Right atrium auricular region (tissue), 2 donors: ENCODE data around the gene FAM83F. TPM values are rescaled to one million over a fixed set of nuclear protein-coding genes. Genes with fewer than 3 reads are reported as not detected.

Experiments used
- DNase-seq: peaks from one replicate; pipeline ENCODE4 v3.0.0-alpha.2; 2019; ENCODE audit warnings: low spot score
- H3K27ac ChIP-seq, 2 donors: fragments of 200-600 bp; sonication (generic); 1 replicate in 1 of 2; 2 replicates in 1 of 2; pipeline ENCODE4 v1.5.1; 2016 to 2019
- H3K27me3 ChIP-seq, 2 donors: fragments of 200-600 bp; sonication (generic); one replicate each; pipeline versions ENCODE4 v1.5.1 to v1.6.0; 2017 to 2019
- H3K36me3 ChIP-seq: fragments of 200-600 bp; sonication (generic); one replicate; pipeline ENCODE4 v1.5.1; 2016
- H3K4me1 ChIP-seq, 2 donors: fragments of 200-600 bp; sonication (generic); one replicate each; pipeline versions ENCODE4 v1.5.1 to v1.6.0; 2017 to 2019
- H3K4me3 ChIP-seq, 2 donors: fragments of 200-600 bp; sonication (generic); 1 replicate in 1 of 2; 2 replicates in 1 of 2; pipeline ENCODE4 v1.5.1; 2017 to 2019; ENCODE audit warnings: mild to moderate bottlenecking in 1 of 2, moderate library complexity in 1 of 2
- H3K9me3 ChIP-seq, 2 donors: fragments of 200-600 bp; sonication (generic); one replicate each; pipeline ENCODE4 v1.5.1; 2019
- total RNA-seq, 2 donors: library from RNA; depleted of rRNA; stranded (reverse); fragments of >200 nt; gene quantifications; one replicate each; pipeline ENCODE4 v1.1.0, GENCODE V29; 2016
- TF ChIP-seq, protein P1 (sequence below), 2 donors: fragments of 200-600 bp; sonication (generic); IDR thresholded peaks; one replicate each; pipeline ENCODE4 v1.5.1; 2019; ENCODE audit warnings: antibody characterized with exemption in 2 of 2

FAM83F gene
- total RNA-seq, 2 donors from 2014 or later: 4.4 to 4.6 TPM

DNA sequence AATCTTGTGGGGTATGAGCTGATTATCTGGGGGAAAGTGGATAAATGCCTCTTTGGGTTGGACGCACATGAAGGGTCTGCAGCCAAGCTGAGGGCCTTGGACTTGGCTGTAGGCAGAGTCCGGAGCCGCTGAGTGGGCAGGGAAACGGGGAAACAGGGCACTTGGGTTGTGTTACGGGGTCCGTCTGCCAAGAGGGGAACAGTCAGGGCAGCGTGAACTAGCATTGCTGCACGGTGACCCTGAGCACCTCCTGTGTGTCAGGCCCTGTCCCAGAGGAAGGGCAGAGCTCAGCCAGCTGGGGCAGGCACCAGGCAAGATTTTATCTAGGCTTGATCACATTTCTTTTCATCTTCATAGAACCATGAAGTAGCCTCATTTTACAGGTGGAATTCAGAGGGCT is 11.9 kb downstream of the FAM83F start:
- H3K27me3 ChIP-seq: no peaks in the 10 kb centered on the region
- no peak overlapping the region for H3K4me3 ChIP-seq
- H3K9me3 ChIP-seq: no peaks in the 10 kb centered on the region

DNA sequence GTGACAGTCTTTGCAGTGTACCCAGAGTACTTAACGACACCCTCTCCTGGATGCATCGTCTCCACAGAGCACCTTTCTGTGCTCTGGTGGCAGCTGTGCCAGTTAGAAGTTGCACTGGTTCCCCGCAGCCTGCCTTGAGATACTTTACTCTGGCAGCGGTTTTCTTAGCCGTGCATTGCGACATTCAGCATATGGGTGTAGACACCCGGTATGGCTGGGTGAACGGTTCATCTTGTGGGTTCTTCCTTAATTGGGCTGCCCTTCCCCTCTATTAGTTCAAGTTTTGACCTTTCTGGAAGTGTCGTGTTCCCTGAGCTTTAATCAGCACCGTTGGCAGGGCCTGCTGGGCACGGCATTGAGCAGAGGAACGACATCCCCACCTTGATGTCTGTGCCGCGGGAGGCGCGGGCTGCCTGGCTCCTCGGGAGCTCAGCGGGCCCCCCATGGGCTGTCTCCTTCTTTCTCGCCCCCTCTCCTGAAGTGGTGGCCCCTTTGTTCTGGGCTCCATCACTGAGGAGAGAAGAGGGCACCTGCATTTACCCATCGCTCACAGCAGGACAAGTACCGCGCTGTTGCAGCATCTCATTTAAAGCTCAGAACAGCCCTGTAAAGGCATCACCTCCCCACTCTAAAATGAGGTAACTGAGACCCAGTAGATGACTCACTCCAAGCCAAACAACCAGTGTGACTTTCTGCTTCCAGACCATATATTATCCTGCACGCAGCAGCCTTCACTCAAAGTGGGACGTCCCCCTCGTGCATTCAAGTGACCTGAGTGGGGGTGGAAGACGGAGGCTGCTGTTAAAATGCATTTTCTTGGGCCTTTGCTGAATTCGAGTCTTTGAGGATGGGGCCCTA is 13.3 kb downstream of the FAM83F start:
- Histone ChIP-seq H3K4me1 (peaks cover 0 to 12% of the 10 kb centered on the region in 2 donors), H3K36me3 (no peaks in the 10 kb centered on the region), H3K27me3 (no peaks in the 10 kb centered on the region), H3K4me3 (no peak overlapping the region), H3K9me3 (no peaks in the 10 kb centered on the region), H3K27ac (no peak overlapping the region)
- no peak for DNase-seq
- TF ChIP-seq, protein P1, sequence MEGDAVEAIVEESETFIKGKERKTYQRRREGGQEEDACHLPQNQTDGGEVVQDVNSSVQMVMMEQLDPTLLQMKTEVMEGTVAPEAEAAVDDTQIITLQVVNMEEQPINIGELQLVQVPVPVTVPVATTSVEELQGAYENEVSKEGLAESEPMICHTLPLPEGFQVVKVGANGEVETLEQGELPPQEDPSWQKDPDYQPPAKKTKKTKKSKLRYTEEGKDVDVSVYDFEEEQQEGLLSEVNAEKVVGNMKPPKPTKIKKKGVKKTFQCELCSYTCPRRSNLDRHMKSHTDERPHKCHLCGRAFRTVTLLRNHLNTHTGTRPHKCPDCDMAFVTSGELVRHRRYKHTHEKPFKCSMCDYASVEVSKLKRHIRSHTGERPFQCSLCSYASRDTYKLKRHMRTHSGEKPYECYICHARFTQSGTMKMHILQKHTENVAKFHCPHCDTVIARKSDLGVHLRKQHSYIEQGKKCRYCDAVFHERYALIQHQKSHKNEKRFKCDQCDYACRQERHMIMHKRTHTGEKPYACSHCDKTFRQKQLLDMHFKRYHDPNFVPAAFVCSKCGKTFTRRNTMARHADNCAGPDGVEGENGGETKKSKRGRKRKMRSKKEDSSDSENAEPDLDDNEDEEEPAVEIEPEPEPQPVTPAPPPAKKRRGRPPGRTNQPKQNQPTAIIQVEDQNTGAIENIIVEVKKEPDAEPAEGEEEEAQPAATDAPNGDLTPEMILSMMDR (IDR thresholded peaks at IDR 0.05): no peak

More for the DNA sequence above, 11.9 kb downstream of the FAM83F start:
- H3K27ac ChIP-seq: no peak overlapping the region
- peaks cover 0 to 12% of the 10 kb centered on the region in 2 donors for H3K4me1 ChIP-seq
- TF ChIP-seq, protein P1 (IDR thresholded peaks at IDR 0.05): no peak
- H3K36me3 ChIP-seq: no peaks in the 10 kb centered on the region
- no peak for DNase-seq

DNA sequence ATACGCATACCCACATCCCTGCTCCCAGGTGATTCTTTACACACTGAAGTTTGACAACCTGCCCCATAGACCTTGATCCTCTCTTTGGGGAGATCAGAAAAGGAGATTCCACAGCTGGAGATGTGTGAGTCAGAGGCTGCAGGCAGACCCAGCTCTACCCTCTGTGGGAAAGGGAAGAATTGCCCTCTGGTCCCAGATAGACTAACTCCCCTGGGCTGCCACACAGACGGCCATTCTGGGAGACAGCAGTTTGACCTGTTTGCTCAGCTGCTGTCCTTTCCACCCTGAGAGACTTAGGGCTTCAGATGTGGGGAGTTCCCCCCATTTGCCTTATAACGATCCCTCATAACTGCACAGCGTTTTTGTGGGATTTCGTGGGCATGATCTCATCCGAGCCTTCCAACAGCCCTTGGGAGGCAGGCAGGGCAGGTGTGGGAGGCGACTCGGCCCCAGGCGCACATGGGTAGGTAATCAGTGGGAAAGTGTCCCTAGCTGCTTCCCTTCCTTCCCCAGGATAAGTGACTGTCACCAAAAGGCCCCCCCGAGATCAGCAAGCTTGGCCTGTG is 14.1 kb downstream of the FAM83F start:
- TF ChIP-seq, protein P1 (IDR thresholded peaks at IDR 0.05): no peak
- H3K27me3 ChIP-seq: no peaks in the 10 kb centered on the region
- H3K4me1 ChIP-seq: peaks cover 0 to 12% of the 10 kb centered on the region in 2 donors
- DNase-seq: no peak
- H3K4me3 ChIP-seq: no peak overlapping the region
- H3K9me3 ChIP-seq: no peaks in the 10 kb centered on the region
- no peaks in the 10 kb centered on the region for H3K36me3 ChIP-seq
- H3K27ac ChIP-seq: no peak overlapping the region

DNA sequence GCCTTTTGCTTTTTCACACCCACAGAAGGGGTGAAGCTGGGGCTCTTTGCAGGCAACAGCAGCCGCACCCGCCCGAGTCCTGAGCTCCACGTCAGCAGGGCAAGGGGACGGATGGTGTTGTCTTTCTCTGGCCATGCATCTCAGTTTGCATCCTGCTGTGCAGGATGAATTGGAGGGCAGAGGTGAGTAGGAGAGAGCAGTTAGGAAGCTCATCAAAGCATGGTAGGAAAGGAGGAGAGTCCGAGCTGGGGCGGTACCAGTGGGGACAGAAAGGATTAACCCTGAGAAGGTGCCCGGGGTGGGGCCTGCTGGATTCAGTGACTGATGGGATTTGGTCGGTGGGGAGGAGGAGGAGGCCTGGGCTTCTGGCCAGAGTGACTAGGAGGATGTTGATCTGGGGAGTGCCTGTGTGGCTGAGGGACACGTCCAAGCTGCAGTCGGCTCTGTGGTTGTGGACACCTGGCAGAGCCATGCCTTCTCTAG is 14.6 kb downstream of the FAM83F start:
- Histone ChIP-seq H3K27ac (no peak overlapping the region), H3K4me3 (no peak overlapping the region), H3K27me3 (no peaks in the 10 kb centered on the region), H3K36me3 (no peaks in the 10 kb centered on the region), H3K9me3 (no peaks in the 10 kb centered on the region), H3K4me1 (peaks cover 0 to 12% of the 10 kb centered on the region in 2 donors)
- TF ChIP-seq, protein P1 (IDR thresholded peaks at IDR 0.05): no peak
- DNase-seq: no peak

DNA sequence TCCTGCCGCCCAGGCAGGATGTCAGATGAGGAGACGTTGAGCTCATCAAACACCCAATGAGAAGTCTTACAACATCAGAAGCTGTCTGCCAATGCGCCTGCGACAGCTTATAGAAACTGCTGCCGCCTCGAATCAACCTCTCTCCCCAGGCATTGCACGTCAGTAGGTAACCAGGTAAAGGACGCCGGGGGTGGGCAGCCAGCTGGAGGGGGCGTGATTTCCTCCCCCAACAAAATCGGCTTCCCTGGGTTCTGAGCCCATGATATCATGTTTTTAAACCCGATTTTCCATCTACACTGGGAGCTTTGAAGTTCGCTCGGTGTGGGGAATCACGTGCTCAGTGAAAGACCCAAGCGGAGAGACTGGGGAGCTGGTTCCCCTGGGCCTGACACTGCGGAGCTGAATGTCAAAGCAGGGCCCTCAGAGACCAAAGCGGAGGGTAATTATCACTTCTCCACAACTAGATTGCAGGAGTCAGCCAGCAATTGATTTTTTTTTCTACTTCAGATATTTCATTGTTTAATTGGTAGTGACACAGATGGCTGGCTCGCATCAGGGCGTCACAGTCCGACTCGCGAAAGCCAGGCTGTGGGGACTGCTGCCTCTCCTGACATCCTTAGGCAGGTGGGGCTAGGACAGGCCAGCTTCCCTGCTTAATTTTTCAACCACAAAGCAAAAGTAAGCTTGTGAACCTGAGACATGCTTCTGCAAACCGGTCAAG is 15.4 kb downstream of the FAM83F start:
- H3K27me3 ChIP-seq: no peaks in the 10 kb centered on the region
- TF ChIP-seq, protein P1 (IDR thresholded peaks at IDR 0.05): no peak
- H3K27ac ChIP-seq: no peak overlapping the region
- H3K4me3 ChIP-seq: no peak overlapping the region
- DNase-seq: no peak
- H3K36me3 ChIP-seq: no peaks in the 10 kb centered on the region
- H3K4me1 ChIP-seq: peaks cover 0 to 12% of the 10 kb centered on the region in 2 donors
- no peaks in the 10 kb centered on the region for H3K9me3 ChIP-seq
